NB4 (cell line): ENCODE data around the gene TMUB1.

ENCODE experiments used
- DNase-seq: peaks from one replicate; pipeline ENCODE4 v3.0.0; 2010; ENCODE audit warnings: low read depth
- H3K4me3 ChIP-seq: one replicate; pipeline ENCODE4 v1.5.1; 2011; ENCODE audit warnings: mild to moderate bottlenecking, low read depth, low read length, moderate library complexity
- CTCF ChIP-seq: IDR thresholded peaks from one replicate; pipeline ENCODE4 v1.5.1; 2012; ENCODE audit warnings: low read depth, low read length
- MAX ChIP-seq: IDR thresholded peaks from 2 replicates; pipeline ENCODE4 v1.6.1; 2011; ENCODE audit warnings: low read depth, low read length
- MYC ChIP-seq: IDR thresholded peaks from 2 replicates; pipeline ENCODE4 v1.6.1; 2011; ENCODE audit warnings: low read depth, low read length
- POLR2A ChIP-seq: IDR thresholded peaks from 2 replicates; pipeline ENCODE4 v1.6.1; 2011; ENCODE audit warnings: mild to moderate bottlenecking; ENCODE audit not compliant: insufficient read length; ENCODE audit errors: extremely low read depth

The TMUB1 gene

GRCh38 chr7:151113344-151114150 is 30.3 kb upstream of the TMUB1 start:
- no peak for TF ChIP-seq MAX
- no peak for TF ChIP-seq CTCF
- no peak for TF ChIP-seq MYC
- no peak overlapping the region for H3K4me3 ChIP-seq
- no peak for DNase-seq

- peak; percentile 72 for DNase-seq
- H3K4me3 ChIP-seq: no peak overlapping the region
- TF ChIP-seq POLR2A (no peak), MAX (0 out of 2 replicates have a peak, but pooled peaks have one; percentile 22), CTCF (peak; percentile 91), MYC (no peak)
These were observed 27.8 kb upstream of the TMUB1 start for GRCh38 chr7:151110941-151111645.

- TF ChIP-seq CTCF (no peak), POLR2A (no peak), MYC (no peak), MAX (no peak)
- no peak overlapping the region for H3K4me3 ChIP-seq
- DNase-seq: no peak
These were observed 27.1 kb upstream of the TMUB1 start for GRCh38 chr7:151110236-151110940.

- no peak for DNase-seq
These were observed 26.1 kb upstream of the TMUB1 start for GRCh38 chr7:151109094-151110048.

More at GRCh38 chr7:151109094-151110048, 26.1 kb upstream of the TMUB1 start:
- no peak for TF ChIP-seq CTCF
- TF ChIP-seq MYC: no peak
- TF ChIP-seq MAX: no peak
- no peak for TF ChIP-seq POLR2A
- H3K4me3 ChIP-seq: no peak overlapping the region
